GM19193 (cell line): ENCODE data around the gene ZNF335.

Source experiments
- POLR2A ChIP-seq: IDR thresholded peaks from 4 replicates; pipeline ENCODE4 v1.6.1; 2011; ENCODE audit not compliant: insufficient read depth, insufficient read length; ENCODE audit errors: extremely low read depth

The ZNF335 gene

GRCh38 chr20:46006964-46007363 lies 35.0 kb upstream of the ZNF335 start:
- no peak for TF ChIP-seq POLR2A

- no peak for TF ChIP-seq POLR2A
These were observed 34.2 kb upstream of the ZNF335 start for GRCh38 chr20:46006022-46006705.

- TF ChIP-seq POLR2A, result no peak
These were observed 33.0 kb upstream of the ZNF335 start for GRCh38 chr20:46004889-46005473.

- TF ChIP-seq POLR2A, result no peak
These were observed 32.2 kb upstream of the ZNF335 start for GRCh38 chr20:46004187-46004586.

GRCh38 chr20:46002008-46002407 lies 30.0 kb upstream of the ZNF335 start:
- no peak for TF ChIP-seq POLR2A

GRCh38 chr20:46001498-46001897 lies 29.5 kb upstream of the ZNF335 start:
- no peak for TF ChIP-seq POLR2A

GRCh38 chr20:46000262-46000996 lies 28.4 kb upstream of the ZNF335 start:
- TF ChIP-seq POLR2A, result no peak

- no peak for TF ChIP-seq POLR2A
These were observed 27.7 kb upstream of the ZNF335 start for GRCh38 chr20:45999557-46000261.

- no peak for TF ChIP-seq POLR2A
These were observed 26.8 kb upstream of the ZNF335 start for GRCh38 chr20:45998761-45999160.

GRCh38 chr20:45998337-45998736 lies 26.3 kb upstream of the ZNF335 start:
- no peak for TF ChIP-seq POLR2A

GRCh38 chr20:45997187-45997586 lies 25.2 kb upstream of the ZNF335 start:
- no peak for TF ChIP-seq POLR2A

GRCh38 chr20:45994761-45995493 lies 22.9 kb upstream of the ZNF335 start:
- TF ChIP-seq POLR2A, result no peak

GRCh38 chr20:45993197-45993951 lies 21.4 kb upstream of the ZNF335 start:
- no peak for TF ChIP-seq POLR2A

- TF ChIP-seq POLR2A, result no peak
These were observed 19.6 kb upstream of the ZNF335 start for GRCh38 chr20:45991616-45992015.

GRCh38 chr20:45987108-45987780 lies 15.2 kb upstream of the ZNF335 start:
- no peak for TF ChIP-seq POLR2A
